DOHH2 (cell line): Measurements from ENCODE around the gene DHRS7B.

ENCODE experiments used
- H3F3A ChIP-seq: fragments of 200-600 bp; sonication (generic), shearing (Covaris generic); 2 replicates; pipeline ENCODE4 v1.6.0; 2016; ENCODE audit warnings: antibody characterized with exemption, mild to moderate bottlenecking; ENCODE audit not compliant: control insufficient read depth, insufficient read depth
- H3K27ac ChIP-seq: fragments of 200-600 bp; sonication (generic); 2 replicates; pipeline ENCODE4 v1.5.1; 2014; ENCODE audit warnings: low read depth, mild to moderate bottlenecking, low read length, moderate library complexity
- H3K27me3 ChIP-seq: fragments of 200-600 bp; sonication (generic); 2 replicates; pipeline ENCODE4 v1.6.1; 2014; ENCODE audit warnings: mild to moderate bottlenecking, low read length, mixed read lengths; ENCODE audit not compliant: control insufficient read depth
- H3K36me3 ChIP-seq: fragments of 200-600 bp; sonication (generic); 2 replicates; pipeline ENCODE4 v1.6.1; 2014; ENCODE audit warnings: mild to moderate bottlenecking, low read length, moderate library complexity, mixed read lengths; ENCODE audit not compliant: control insufficient read depth
- H3K4me1 ChIP-seq: fragments of 200-600 bp; sonication (generic); 2 replicates; pipeline ENCODE4 v1.6.1; 2014; ENCODE audit warnings: mild to moderate bottlenecking, low read length, mixed read lengths; ENCODE audit not compliant: control insufficient read depth
- H3K4me2 ChIP-seq: fragments of 200-600 bp; sonication (generic); 2 replicates; pipeline ENCODE4 v1.6.0; 2014; ENCODE audit warnings: mild to moderate bottlenecking, low read length, moderate library complexity
- H3K4me3 ChIP-seq: fragments of 200-600 bp; sonication (generic); 2 replicates; pipeline ENCODE4 v1.5.1; 2014; ENCODE audit warnings: mild to moderate bottlenecking, low read length, mixed read lengths
- H3K79me2 ChIP-seq: fragments of 200-600 bp; sonication (generic); 2 replicates; pipeline ENCODE4 v1.6.1; 2014; ENCODE audit warnings: mild to moderate bottlenecking, low read length, mixed read lengths; ENCODE audit not compliant: control insufficient read depth
- H3K9me2 ChIP-seq: fragments of 200-600 bp; sonication (generic); replicated peaks from 2 replicates; pipeline ENCODE4 v1.6.1; 2014; ENCODE audit warnings: mild to moderate bottlenecking, low read length, mixed read lengths; ENCODE audit not compliant: control insufficient read depth
- H3K9me3 ChIP-seq: fragments of 200-600 bp; sonication (generic); 2 replicates; pipeline ENCODE4 v1.6.1; 2014; ENCODE audit warnings: antibody characterized with exemption, low read length, mixed read lengths; ENCODE audit not compliant: control insufficient read depth, insufficient read depth
- H4K20me1 ChIP-seq: fragments of 200-600 bp; sonication (generic); 2 replicates; pipeline ENCODE4 v1.6.0; 2014; ENCODE audit warnings: low read depth, mild to moderate bottlenecking, antibody characterized with exemption, low read length, moderate library complexity; ENCODE audit not compliant: control insufficient read depth, insufficient read depth
- EZH2phosphoT487 ChIP-seq: fragments of 200-600 bp; sonication (generic); IDR thresholded peaks from 2 replicates; pipeline ENCODE4 v1.6.1; 2017; ENCODE audit warnings: borderline replicate concordance, mild to moderate bottlenecking, antibody characterized with exemption, low read length, moderate library complexity, mixed read lengths
- TF ChIP-seq, protein P1 (sequence below): fragments of 200-600 bp; sonication (generic); IDR thresholded peaks from one replicate; pipeline ENCODE4 v1.5.1; 2014; ENCODE audit warnings: antibody characterized with exemption, mild to moderate bottlenecking, low read depth, low read length; ENCODE audit not compliant: poor library complexity, severe bottlenecking

DHRS7B gene

DNA sequence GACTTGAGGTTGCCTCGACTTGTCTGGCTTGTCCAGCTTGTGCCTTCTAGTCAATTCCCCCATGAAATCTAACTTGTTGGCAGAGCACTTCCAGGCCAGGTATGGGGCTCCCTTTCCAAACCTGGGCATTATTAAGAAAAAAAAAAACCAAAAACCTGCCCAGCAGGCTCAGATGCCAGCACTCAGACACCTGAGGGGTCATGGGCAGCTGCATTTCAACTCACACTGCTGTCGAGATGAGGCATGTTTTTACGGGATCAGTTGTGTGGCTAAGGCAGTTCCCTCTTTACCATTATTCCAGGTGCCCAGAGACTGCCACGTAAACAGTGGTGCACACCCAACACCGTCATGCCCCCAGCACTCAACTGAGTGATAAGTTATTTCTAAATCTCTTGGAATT is 69.4 kb downstream of the DHRS7B start:
- TF ChIP-seq EZH2phosphoT487 = no peak
- TF ChIP-seq, protein P1, sequence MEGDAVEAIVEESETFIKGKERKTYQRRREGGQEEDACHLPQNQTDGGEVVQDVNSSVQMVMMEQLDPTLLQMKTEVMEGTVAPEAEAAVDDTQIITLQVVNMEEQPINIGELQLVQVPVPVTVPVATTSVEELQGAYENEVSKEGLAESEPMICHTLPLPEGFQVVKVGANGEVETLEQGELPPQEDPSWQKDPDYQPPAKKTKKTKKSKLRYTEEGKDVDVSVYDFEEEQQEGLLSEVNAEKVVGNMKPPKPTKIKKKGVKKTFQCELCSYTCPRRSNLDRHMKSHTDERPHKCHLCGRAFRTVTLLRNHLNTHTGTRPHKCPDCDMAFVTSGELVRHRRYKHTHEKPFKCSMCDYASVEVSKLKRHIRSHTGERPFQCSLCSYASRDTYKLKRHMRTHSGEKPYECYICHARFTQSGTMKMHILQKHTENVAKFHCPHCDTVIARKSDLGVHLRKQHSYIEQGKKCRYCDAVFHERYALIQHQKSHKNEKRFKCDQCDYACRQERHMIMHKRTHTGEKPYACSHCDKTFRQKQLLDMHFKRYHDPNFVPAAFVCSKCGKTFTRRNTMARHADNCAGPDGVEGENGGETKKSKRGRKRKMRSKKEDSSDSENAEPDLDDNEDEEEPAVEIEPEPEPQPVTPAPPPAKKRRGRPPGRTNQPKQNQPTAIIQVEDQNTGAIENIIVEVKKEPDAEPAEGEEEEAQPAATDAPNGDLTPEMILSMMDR = no peak
- H3K27me3 ChIP-seq = no peaks in the 10 kb centered on the region
- H3K27ac ChIP-seq = no peak overlapping the region
- H3K4me1 ChIP-seq = no peaks in the 10 kb centered on the region
- H3K4me3 ChIP-seq = no peak overlapping the region
- H3K4me2 ChIP-seq = no peak overlapping the region
- peaks cover 36% of the 10 kb centered on the region for H3K36me3 ChIP-seq
- peaks cover 4% of the 10 kb centered on the region for H4K20me1 ChIP-seq
- no peaks in the 10 kb centered on the region for H3K9me3 ChIP-seq
- peaks cover 39% of the 10 kb centered on the region for H3K79me2 ChIP-seq
- H3K9me2 ChIP-seq = no peaks in the 10 kb centered on the region
- H3F3A ChIP-seq = peaks cover 6% of the 10 kb centered on the region; the same call in 1 of the 2 replicates

DNA sequence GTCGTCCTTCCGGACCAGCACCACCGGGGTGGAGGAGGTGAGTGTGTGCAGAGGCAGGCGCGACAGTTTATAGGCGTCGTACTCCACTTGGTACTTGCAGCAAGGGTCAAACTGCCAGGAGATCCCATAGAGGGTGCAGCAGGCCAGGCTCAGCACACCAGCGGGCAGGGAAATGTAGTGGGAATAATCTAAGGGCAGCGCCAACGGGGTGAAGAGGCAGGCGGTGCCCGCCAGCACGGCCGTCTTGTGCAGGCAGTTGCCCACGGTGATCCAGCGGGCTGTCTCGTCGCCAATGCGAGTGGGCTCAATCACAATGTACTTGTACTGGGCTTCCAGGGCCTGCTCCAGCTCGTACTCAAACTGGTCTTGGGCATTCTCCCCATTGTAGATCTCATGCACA is 71.6 kb downstream of the DHRS7B start:
- Histone ChIP-seq H3F3A (peaks cover 6% of the 10 kb centered on the region; the same call in 1 of the 2 replicates), H3K4me3 (no peak overlapping the region), H3K27ac (no peak overlapping the region), H3K4me1 (no peaks in the 10 kb centered on the region), H4K20me1 (peaks cover 13% of the 10 kb centered on the region), H3K27me3 (no peaks in the 10 kb centered on the region), H3K36me3 (peaks cover 44% of the 10 kb centered on the region), H3K9me3 (no peaks in the 10 kb centered on the region), H3K9me2 (no peaks in the 10 kb centered on the region), H3K79me2 (peaks cover 62% of the 10 kb centered on the region), H3K4me2 (no peak overlapping the region)
- TF ChIP-seq, protein P1 = no peak

DNA sequence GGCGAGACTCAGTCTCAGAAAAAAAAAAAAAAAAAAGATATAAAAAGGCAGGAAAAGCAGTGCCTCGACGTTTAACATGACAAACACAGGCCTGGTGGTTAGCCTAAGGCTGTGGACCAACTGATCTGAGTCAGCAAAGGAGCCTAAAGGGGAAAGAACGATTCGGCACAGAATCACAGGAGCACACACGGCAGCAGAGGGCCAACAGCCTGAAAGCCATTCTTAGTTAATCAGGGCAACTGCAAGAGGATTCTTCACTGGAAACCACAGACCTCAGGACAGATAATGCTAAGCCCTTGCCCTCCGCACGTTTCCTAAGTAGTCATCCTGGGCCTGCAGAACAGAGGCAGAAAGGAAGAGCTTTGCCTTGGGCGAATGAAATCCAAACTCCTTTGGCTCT is 72.5 kb downstream of the DHRS7B start:
- Histone ChIP-seq H3K4me2 (no peak overlapping the region), H3K27me3 (no peaks in the 10 kb centered on the region), H3K79me2 (peaks cover 70% of the 10 kb centered on the region), H4K20me1 (peaks cover 13% of the 10 kb centered on the region), H3K9me2 (no peaks in the 10 kb centered on the region), H3K4me3 (no peak overlapping the region), H3K27ac (no peak overlapping the region), H3K4me1 (no peaks in the 10 kb centered on the region), H3K9me3 (no peaks in the 10 kb centered on the region), H3F3A (peaks cover 2% of the 10 kb centered on the region; the same call in 1 of the 2 replicates), H3K36me3 (peaks cover 44% of the 10 kb centered on the region)
- TF ChIP-seq EZH2phosphoT487 = no peak
- TF ChIP-seq, protein P1 = no peak

DNA sequence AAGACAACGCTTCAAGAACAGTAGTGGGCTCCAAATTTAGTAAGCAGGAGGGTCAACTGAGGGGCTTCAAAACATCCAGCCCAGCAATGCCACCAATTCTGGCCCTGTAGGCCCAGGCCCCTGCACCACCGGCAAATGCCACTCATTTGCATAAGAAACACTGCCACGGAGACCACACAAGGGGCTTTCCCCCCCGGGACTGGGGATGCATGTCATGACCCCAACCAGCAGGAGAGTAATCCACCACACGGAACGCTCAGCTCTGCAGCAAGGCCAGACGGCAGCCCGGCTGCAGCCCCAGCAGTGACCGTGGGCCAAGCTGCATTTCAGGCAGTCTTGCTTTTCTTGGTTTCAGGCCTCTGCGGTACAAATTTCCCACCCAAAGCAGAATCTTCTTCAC is 73.1 kb downstream of the DHRS7B start:
- no peak overlapping the region for H3K27ac ChIP-seq
- H3K36me3 ChIP-seq = peaks cover 44% of the 10 kb centered on the region
- no peaks in the 10 kb centered on the region for H3K27me3 ChIP-seq
- peaks cover 76% of the 10 kb centered on the region for H3K79me2 ChIP-seq
- no peak overlapping the region for H3K4me3 ChIP-seq
- no peak for TF ChIP-seq EZH2phosphoT487
- TF ChIP-seq, protein P1 = no peak
- H3K9me2 ChIP-seq = no peaks in the 10 kb centered on the region
- H3K4me1 ChIP-seq = no peaks in the 10 kb centered on the region
- H3F3A ChIP-seq = no peaks in the 10 kb centered on the region; the same call in 1 of the 2 replicates
- H3K9me3 ChIP-seq = no peaks in the 10 kb centered on the region
- H3K4me2 ChIP-seq = no peak overlapping the region
- H4K20me1 ChIP-seq = peaks cover 16% of the 10 kb centered on the region
